Measurements from ENCODE around the gene GRK6. TPM values are rescaled to one million over a fixed set of nuclear protein-coding genes. Genes with fewer than 3 reads are reported as not detected.
A peak's percentile ranks its signal among the peaks of the same experiment; 100 is the strongest.

The GRK6 gene
- total and polyA plus RNA-seq, 2 of the 4 experiments (the other 2 are of a cell fraction), result 25.3 to 30.1 TPM

GRCh38 chr5:177455036-177455660 is 28.7 kb downstream of the GRK6 start:
- Histone ChIP-seq H3K9ac (ENCODE audit: low read depth, low read length) (0 out of 2 replicates have a peak overlapping the region, but pooled peaks have one; percentile 14), H3K36me3 (ENCODE audit: control insufficient read depth, insufficient read depth, low read length) (peaks cover 36% of the 10 kb centered on the region), H3K4me2 (ENCODE audit: low read depth, low read length) (peak overlapping the region; percentile 82), H3K14ac (replicated peaks; ENCODE audit: low read depth, low read length) (no peak overlapping the region), H3K79me1 (ENCODE audit: low read depth in 1 of 2, low read length in 2 of 2) (peaks cover 0 to 7% of the 10 kb centered on the region in 2 experiments; a peak in 1 of 4 replicates), H4K5ac (ENCODE audit: low read depth, low read length) (no peak overlapping the region), H2BK5ac (ENCODE audit: low read depth, low read length, poor library complexity, severe bottlenecking) (no peak overlapping the region), H2AK9ac (replicated peaks; ENCODE audit: low read depth, low read length, poor library complexity) (peak overlapping the region; percentile 82), H2AFZ (replicated peaks; ENCODE audit: low read length, poor library complexity) (peak overlapping the region; percentile 82), H3K18ac (ENCODE audit: low read depth, low read length) (no peak overlapping the region), H3K4ac (ENCODE audit: low read depth, low read length) (no peak overlapping the region), H3K23ac (ENCODE audit: low read depth, low read length) (no peak overlapping the region), H2BK20ac (ENCODE audit: low read depth, low read length) (no peak overlapping the region), H3K56ac (ENCODE audit: extremely low read depth, insufficient read depth, low read length) (0 out of 2 replicates have a peak overlapping the region, but pooled peaks have one; percentile 1), H3K9me3 (ENCODE audit: control insufficient read depth, insufficient read depth, low read length) (no peaks in the 10 kb centered on the region), H3K4me3 (ENCODE audit: insufficient read depth, low read depth, low read length) (peak overlapping the region; percentile 38), H2BK120ac (ENCODE audit: low read depth, low read length) (no peak overlapping the region), H2AK5ac (ENCODE audit: low read depth, low read length) (no peak overlapping the region), H4K91ac (ENCODE audit: insufficient read depth, low read depth, low read length) (no peak overlapping the region), H3K9me1 (ENCODE audit: insufficient read depth, low read length) (no peaks in the 10 kb centered on the region), H4K8ac (ENCODE audit: low read depth in 2 of 2, low read length in 2 of 2) (no peak overlapping the region), H3K27me3 (ENCODE audit: control insufficient read depth, insufficient read depth, low read length) (no peaks in the 10 kb centered on the region), H3K4me1 (ENCODE audit: control insufficient read depth, insufficient read depth, low read length) (peaks cover 8% of the 10 kb centered on the region), H2BK15ac (ENCODE audit: low read depth, low read length) (no peak overlapping the region), H3K27ac (ENCODE audit: insufficient read depth, low read length) (no peak overlapping the region; the same call in 1 of the 2 replicates), H4K20me1 (ENCODE audit: insufficient read depth, low read length) (peaks cover 56% of the 10 kb centered on the region)
- dilution Hi-C loops (cut with HindIII; ENCODE audit: low sequenced_read_pairs, unreplicated experiment), result no loop called here
- intact Hi-C loops (cut with micrococcal nuclease), result loop anchor here (1.0 kb wide), 1 partner anchor 45 kb away; no protein-coding TSS in a partner anchor
- POLR2A ChIA-PET (ENCODE audit: unreplicated experiment), result interaction anchor here (0.5 kb wide), 1 partner anchor 66 kb away, joined by 3 read pairs; no protein-coding TSS in a partner anchor
- CTCF ChIA-PET, result interaction anchor here (0.7 to 5.2 kb wide), 6 partner anchors 10 to 65 kb away, joined by 3 to 44 read pairs (median 4); no protein-coding TSS in a partner anchor
- no TSS peak for BruUV-seq (replicated peaks)
- DNase-seq, result peak; percentile 57
- no peak for TF ChIP-seq CEBPB (IDR thresholded peaks at IDR 0.05; ENCODE audit: low read depth, low read length)
- TF ChIP-seq BHLHE40 (IDR thresholded peaks at IDR 0.05; ENCODE audit: low read depth, low read length), result peak; percentile 91
- TF ChIP-seq USF2 (IDR thresholded peaks at IDR 0.05; ENCODE audit: low read depth, low read length), result no peak; the same call in 1 of the 2 replicates
- peak; percentile 63 for TF ChIP-seq RCOR1 (IDR thresholded peaks at IDR 0.05; ENCODE audit: insufficient replicate concordance, low read length)
- TF ChIP-seq CTCF (conservative IDR thresholded peaks at IDR 0.05; ENCODE audit: low read depth, low read length), result peak; percentile 60
- peak; percentile 31; the same call in 1 of the 2 replicates for TF ChIP-seq MAZ (IDR thresholded peaks at IDR 0.05; ENCODE audit: borderline replicate concordance, low read depth, low read length)
- no peak for TF ChIP-seq POLR2A (IDR thresholded peaks at IDR 0.05; ENCODE audit: low read depth, low read length)
- no peak for TF ChIP-seq NFE2L2 (IDR thresholded peaks at IDR 0.05; ENCODE audit: low read depth, low read length)
- no peak for TF ChIP-seq CHD1 (IDR thresholded peaks at IDR 0.05; ENCODE audit: low read depth, low read length)
- peak; percentile 51; the same call in 1 of the 2 replicates for TF ChIP-seq MXI1 (IDR thresholded peaks at IDR 0.05; ENCODE audit: borderline replicate concordance, low read depth, low read length)
- peak; percentile 37 for ATAC-seq (ENCODE audit: low read depth)
- in situ Hi-C loops (cut with MboI; ENCODE audit: low sequenced_read_pairs), result no loop called here
- WGBS, 2 experiments (ENCODE audit: extremely low coverage in 2 of 2, insufficient read length in 1 of 2), result 2% methylated on average over 31 of the region's 80 CpGs; no CpG with 5 or more reads in 1 of the 2 experiments
